B cell (primary cell): ENCODE measurements around the gene PCSK2.

Experiments
- CTCF ChIP-seq: fragments of 200-600 bp; IDR thresholded peaks from one replicate; pipeline ENCODE4 v1.8.0; 2022; ENCODE audit warnings: antibody characterized with exemption, mild to moderate bottlenecking
- EZH2 ChIP-seq: IDR thresholded peaks from 2 replicates; pipeline ENCODE4 v1.6.1; 2012; ENCODE audit warnings: borderline replicate concordance, low read depth, mild to moderate bottlenecking, moderate library complexity, low read length; ENCODE audit not compliant: insufficient read depth, poor library complexity, severe bottlenecking

DNA sequence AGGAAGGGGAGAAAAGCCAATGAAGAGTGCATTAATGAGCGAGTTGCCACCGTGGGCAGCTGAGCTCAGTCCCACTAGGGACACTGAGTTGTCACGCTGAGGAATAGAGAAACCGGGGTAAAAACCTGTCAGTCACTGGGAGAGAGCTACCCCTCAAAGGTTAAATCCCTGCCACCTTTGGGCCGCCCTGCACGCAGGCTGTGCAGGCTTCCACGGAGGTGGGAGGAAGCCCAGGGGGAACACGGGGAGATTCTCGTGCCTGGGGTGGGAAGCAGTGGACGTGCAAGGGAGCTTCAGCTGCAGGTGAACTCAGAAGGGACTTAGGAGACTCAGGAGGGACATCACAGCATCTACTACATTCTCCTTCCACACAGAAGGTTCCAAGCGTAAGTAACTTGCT, 253.9 kb downstream of the PCSK2 start:
- no peak for TF ChIP-seq CTCF
- no peak for TF ChIP-seq EZH2
